ENCODE results near the gene LMBRD2.
A peak's percentile ranks its signal among the peaks of the same experiment; 100 is the strongest.

LMBRD2 gene

GRCh38 chr5:36152324-36153297 is 924 bp upstream of the LMBRD2 start:
- TF ChIP-seq POLR2AphosphoS5 (IDR thresholded peaks at IDR 0.05; ENCODE audit: low read depth, low read length) (no peak), TAF1 (IDR thresholded peaks at IDR 0.05; ENCODE audit: borderline replicate concordance, insufficient read depth, low read length) (no peak), FOXP2 (optimal IDR thresholded peaks at IDR 0.05; ENCODE audit: borderline replicate concordance, extremely low read depth, extremely low read length, insufficient read depth) (no peak), SIN3A (IDR thresholded peaks at IDR 0.05; ENCODE audit: borderline replicate concordance, insufficient read depth, low read length) (no peak)
- TF ChIP-seq, protein P1, sequence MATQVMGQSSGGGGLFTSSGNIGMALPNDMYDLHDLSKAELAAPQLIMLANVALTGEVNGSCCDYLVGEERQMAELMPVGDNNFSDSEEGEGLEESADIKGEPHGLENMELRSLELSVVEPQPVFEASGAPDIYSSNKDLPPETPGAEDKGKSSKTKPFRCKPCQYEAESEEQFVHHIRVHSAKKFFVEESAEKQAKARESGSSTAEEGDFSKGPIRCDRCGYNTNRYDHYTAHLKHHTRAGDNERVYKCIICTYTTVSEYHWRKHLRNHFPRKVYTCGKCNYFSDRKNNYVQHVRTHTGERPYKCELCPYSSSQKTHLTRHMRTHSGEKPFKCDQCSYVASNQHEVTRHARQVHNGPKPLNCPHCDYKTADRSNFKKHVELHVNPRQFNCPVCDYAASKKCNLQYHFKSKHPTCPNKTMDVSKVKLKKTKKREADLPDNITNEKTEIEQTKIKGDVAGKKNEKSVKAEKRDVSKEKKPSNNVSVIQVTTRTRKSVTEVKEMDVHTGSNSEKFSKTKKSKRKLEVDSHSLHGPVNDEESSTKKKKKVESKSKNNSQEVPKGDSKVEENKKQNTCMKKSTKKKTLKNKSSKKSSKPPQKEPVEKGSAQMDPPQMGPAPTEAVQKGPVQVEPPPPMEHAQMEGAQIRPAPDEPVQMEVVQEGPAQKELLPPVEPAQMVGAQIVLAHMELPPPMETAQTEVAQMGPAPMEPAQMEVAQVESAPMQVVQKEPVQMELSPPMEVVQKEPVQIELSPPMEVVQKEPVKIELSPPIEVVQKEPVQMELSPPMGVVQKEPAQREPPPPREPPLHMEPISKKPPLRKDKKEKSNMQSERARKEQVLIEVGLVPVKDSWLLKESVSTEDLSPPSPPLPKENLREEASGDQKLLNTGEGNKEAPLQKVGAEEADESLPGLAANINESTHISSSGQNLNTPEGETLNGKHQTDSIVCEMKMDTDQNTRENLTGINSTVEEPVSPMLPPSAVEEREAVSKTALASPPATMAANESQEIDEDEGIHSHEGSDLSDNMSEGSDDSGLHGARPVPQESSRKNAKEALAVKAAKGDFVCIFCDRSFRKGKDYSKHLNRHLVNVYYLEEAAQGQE (IDR thresholded peaks at IDR 0.05; ENCODE audit: insufficient read depth in 1 of 2, low read depth in 2 of 2, low read length in 2 of 2) = no peak

GRCh38 chr5:36150676-36151433 is 832 bp downstream of the LMBRD2 start:
- TF ChIP-seq TAF1 (IDR thresholded peaks at IDR 0.05; ENCODE audit: borderline replicate concordance, insufficient read depth, low read length) (no peak), POLR2AphosphoS5 (IDR thresholded peaks at IDR 0.05; ENCODE audit: low read depth, low read length) (no peak), FOXP2 (optimal IDR thresholded peaks at IDR 0.05; ENCODE audit: borderline replicate concordance, extremely low read depth, extremely low read length, insufficient read depth) (no peak), SIN3A (IDR thresholded peaks at IDR 0.05; ENCODE audit: borderline replicate concordance, insufficient read depth, low read length) (0 out of 2 replicates have a peak, but pooled peaks have one; percentile 18)
- TF ChIP-seq, protein P1 (IDR thresholded peaks at IDR 0.05; ENCODE audit: insufficient read depth in 1 of 2, low read depth in 2 of 2, low read length in 2 of 2) = no peak

GRCh38 chr5:36147681-36148080 is 4.0 kb downstream of the LMBRD2 start:
- TF ChIP-seq, protein P1 (IDR thresholded peaks at IDR 0.05; ENCODE audit: insufficient read depth in 1 of 2, low read depth in 2 of 2, low read length in 2 of 2) = no peak
- TF ChIP-seq SIN3A (IDR thresholded peaks at IDR 0.05; ENCODE audit: borderline replicate concordance, insufficient read depth, low read length) = no peak
- no peak for TF ChIP-seq POLR2AphosphoS5 (IDR thresholded peaks at IDR 0.05; ENCODE audit: low read depth, low read length)
- TF ChIP-seq FOXP2 (optimal IDR thresholded peaks at IDR 0.05; ENCODE audit: borderline replicate concordance, extremely low read depth, extremely low read length, insufficient read depth) = no peak
- TF ChIP-seq TAF1 (IDR thresholded peaks at IDR 0.05; ENCODE audit: borderline replicate concordance, insufficient read depth, low read length) = no peak

DNA sequence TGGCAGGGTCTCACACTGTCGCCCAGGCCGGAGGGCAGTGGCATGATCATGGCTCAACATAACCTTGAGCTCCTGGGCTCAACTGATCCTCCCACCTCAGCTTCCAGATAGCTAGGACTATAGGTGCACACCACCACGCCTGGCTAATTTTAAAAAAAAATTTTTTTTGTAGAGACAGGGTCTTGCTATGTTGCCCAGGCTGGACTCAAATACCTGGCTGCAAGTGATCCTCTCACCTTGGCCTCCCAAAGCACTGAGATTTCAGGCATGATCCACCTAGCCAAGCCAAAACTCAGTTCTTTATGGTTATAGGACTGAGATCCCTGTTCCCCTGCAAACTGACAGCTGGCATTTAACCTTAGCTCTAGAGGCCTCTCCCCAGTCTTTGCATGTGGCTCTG is 5.3 kb downstream of the LMBRD2 start:
- TF ChIP-seq FOXP2 (optimal IDR thresholded peaks at IDR 0.05; ENCODE audit: borderline replicate concordance, extremely low read depth, extremely low read length, insufficient read depth) = no peak
- TF ChIP-seq TAF1 (IDR thresholded peaks at IDR 0.05; ENCODE audit: borderline replicate concordance, insufficient read depth, low read length) = no peak
- no peak for TF ChIP-seq POLR2AphosphoS5 (IDR thresholded peaks at IDR 0.05; ENCODE audit: low read depth, low read length)
- TF ChIP-seq, protein P1 (IDR thresholded peaks at IDR 0.05; ENCODE audit: insufficient read depth in 1 of 2, low read depth in 2 of 2, low read length in 2 of 2) = no peak
- no peak for TF ChIP-seq SIN3A (IDR thresholded peaks at IDR 0.05; ENCODE audit: borderline replicate concordance, insufficient read depth, low read length)

All from PFSK-1 (cell line).